Prostate gland (tissue), 2 donors: ENCODE results near the gene CHCHD4.

ENCODE experiments used
- POLR2A ChIP-seq: fragments of 450-650 bp; IDR thresholded peaks from one replicate; pipeline ENCODE4 v1.6.1; 2016; ENCODE audit warnings: antibody characterized with exemption, mild to moderate bottlenecking
- TF ChIP-seq, protein P1 (sequence below), 4 experiments: fragments of 200-600 bp in 2 of 4; fragments of 450-650 bp in 2 of 4; sonication (generic) in 2 of 4; IDR thresholded peaks; 1 replicate in 3 of 4; 2 replicates in 1 of 4; pipeline ENCODE4 v1.5.1; 2016 to 2019; ENCODE audit warnings: antibody characterized with exemption in 4 of 4, mild to moderate bottlenecking in 2 of 4, moderate library complexity in 2 of 4

- TF ChIP-seq POLR2A = no peak
- TF ChIP-seq, protein P1, sequence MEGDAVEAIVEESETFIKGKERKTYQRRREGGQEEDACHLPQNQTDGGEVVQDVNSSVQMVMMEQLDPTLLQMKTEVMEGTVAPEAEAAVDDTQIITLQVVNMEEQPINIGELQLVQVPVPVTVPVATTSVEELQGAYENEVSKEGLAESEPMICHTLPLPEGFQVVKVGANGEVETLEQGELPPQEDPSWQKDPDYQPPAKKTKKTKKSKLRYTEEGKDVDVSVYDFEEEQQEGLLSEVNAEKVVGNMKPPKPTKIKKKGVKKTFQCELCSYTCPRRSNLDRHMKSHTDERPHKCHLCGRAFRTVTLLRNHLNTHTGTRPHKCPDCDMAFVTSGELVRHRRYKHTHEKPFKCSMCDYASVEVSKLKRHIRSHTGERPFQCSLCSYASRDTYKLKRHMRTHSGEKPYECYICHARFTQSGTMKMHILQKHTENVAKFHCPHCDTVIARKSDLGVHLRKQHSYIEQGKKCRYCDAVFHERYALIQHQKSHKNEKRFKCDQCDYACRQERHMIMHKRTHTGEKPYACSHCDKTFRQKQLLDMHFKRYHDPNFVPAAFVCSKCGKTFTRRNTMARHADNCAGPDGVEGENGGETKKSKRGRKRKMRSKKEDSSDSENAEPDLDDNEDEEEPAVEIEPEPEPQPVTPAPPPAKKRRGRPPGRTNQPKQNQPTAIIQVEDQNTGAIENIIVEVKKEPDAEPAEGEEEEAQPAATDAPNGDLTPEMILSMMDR (IDR thresholded peaks at IDR 0.05) = no peak
Observed at GRCh38 chr3:14131134-14131533, 6.5 kb upstream of the CHCHD4 start.
